Measurements from ENCODE around the gene MTMR4.

The MTMR4 gene

GRCh38 chr17:58532555-58532951 is 18.1 kb upstream of the MTMR4 start:
- no peaks in the 10 kb centered on the region for H3K9me3 Mint-ChIP-seq
- no peaks in the 10 kb centered on the region for H3K36me3 Mint-ChIP-seq
- peaks cover 4% of the 10 kb centered on the region for H3K4me1 Mint-ChIP-seq
- peaks cover 9% of the 10 kb centered on the region for H3K27me3 Mint-ChIP-seq
- ATAC-seq (ENCODE audit: low read depth): no peak
- DNase-seq (ENCODE audit: low spot score in 2 of 2): no peak
- H3K4me3 Mint-ChIP-seq: peak overlapping the region; percentile 66
- no peak overlapping the region for H3K27ac Mint-ChIP-seq

GRCh38 chr17:58531661-58532554 is 17.5 kb upstream of the MTMR4 start:
- H3K4me1 Mint-ChIP-seq: peaks cover 6% of the 10 kb centered on the region
- H3K9me3 Mint-ChIP-seq: no peaks in the 10 kb centered on the region
- H3K27me3 Mint-ChIP-seq: peaks cover 9% of the 10 kb centered on the region
- no peaks in the 10 kb centered on the region for H3K36me3 Mint-ChIP-seq
- DNase-seq (ENCODE audit: low spot score in 2 of 2) (peak; percentile 64), ATAC-seq (ENCODE audit: low read depth) (peak; percentile 94)
- no peak overlapping the region for H3K27ac Mint-ChIP-seq
- H3K4me3 Mint-ChIP-seq: peak overlapping the region; percentile 66

- no peak overlapping the region for H3K27ac Mint-ChIP-seq
- H3K4me1 Mint-ChIP-seq: peaks cover 8% of the 10 kb centered on the region
These were observed 16.7 kb upstream of the MTMR4 start for GRCh38 chr17:58531122-58531521.

GRCh38 chr17:58530655-58531054 is 16.2 kb upstream of the MTMR4 start:
- H3K9me3 Mint-ChIP-seq: no peaks in the 10 kb centered on the region
- no peaks in the 10 kb centered on the region for H3K36me3 Mint-ChIP-seq
- no peak for DNase-seq (ENCODE audit: low spot score in 2 of 2)
- peaks cover 9% of the 10 kb centered on the region for H3K27me3 Mint-ChIP-seq
- H3K4me1 Mint-ChIP-seq: peaks cover 8% of the 10 kb centered on the region
- H3K27ac Mint-ChIP-seq: no peak overlapping the region
- ATAC-seq (ENCODE audit: low read depth): no peak
- peak overlapping the region; percentile 61 for H3K4me3 Mint-ChIP-seq

More at GRCh38 chr17:58531122-58531521, 16.7 kb upstream of the MTMR4 start:
- peaks cover 9% of the 10 kb centered on the region for H3K27me3 Mint-ChIP-seq
- no peak for DNase-seq (ENCODE audit: low spot score in 2 of 2)
- no peaks in the 10 kb centered on the region for H3K9me3 Mint-ChIP-seq
- no peaks in the 10 kb centered on the region for H3K36me3 Mint-ChIP-seq
- ATAC-seq (ENCODE audit: low read depth): no peak
- H3K4me3 Mint-ChIP-seq: peak overlapping the region; percentile 61

- no peak overlapping the region for H3K4me3 Mint-ChIP-seq
- no peak for DNase-seq (ENCODE audit: low spot score in 2 of 2)
These were observed 14.8 kb upstream of the MTMR4 start for GRCh38 chr17:58529275-58529674.

GRCh38 chr17:58528443-58528842 is 14.0 kb upstream of the MTMR4 start:
- ATAC-seq (ENCODE audit: low read depth) (no peak), DNase-seq (ENCODE audit: low spot score in 2 of 2) (no peak)
- Mint-ChIP-seq H3K27me3 (peaks cover 5% of the 10 kb centered on the region), H3K4me1 (peaks cover 8% of the 10 kb centered on the region), H3K4me3 (no peak overlapping the region), H3K27ac (no peak overlapping the region), H3K9me3 (no peaks in the 10 kb centered on the region), H3K36me3 (no peaks in the 10 kb centered on the region)

More at GRCh38 chr17:58529275-58529674, 14.8 kb upstream of the MTMR4 start:
- Mint-ChIP-seq H3K36me3 (no peaks in the 10 kb centered on the region), H3K27me3 (peaks cover 5% of the 10 kb centered on the region), H3K9me3 (no peaks in the 10 kb centered on the region), H3K27ac (no peak overlapping the region), H3K4me1 (peaks cover 8% of the 10 kb centered on the region)
- no peak for ATAC-seq (ENCODE audit: low read depth)

GRCh38 chr17:58527949-58528348 is 13.5 kb upstream of the MTMR4 start:
- Mint-ChIP-seq H3K9me3 (no peaks in the 10 kb centered on the region), H3K27ac (no peak overlapping the region), H3K4me1 (peaks cover 8% of the 10 kb centered on the region), H3K36me3 (no peaks in the 10 kb centered on the region), H3K4me3 (no peak overlapping the region), H3K27me3 (peaks cover 2% of the 10 kb centered on the region)
- DNase-seq (ENCODE audit: low spot score in 2 of 2) (no peak), ATAC-seq (ENCODE audit: low read depth) (no peak)

- no peak for DNase-seq (ENCODE audit: low spot score in 2 of 2)
- no peaks in the 10 kb centered on the region for H3K36me3 Mint-ChIP-seq
- no peaks in the 10 kb centered on the region for H3K27me3 Mint-ChIP-seq
- peak overlapping the region; percentile 25 for H3K27ac Mint-ChIP-seq
- H3K4me3 Mint-ChIP-seq: no peak overlapping the region
- peaks cover 5% of the 10 kb centered on the region for H3K4me1 Mint-ChIP-seq
- H3K9me3 Mint-ChIP-seq: no peaks in the 10 kb centered on the region
- ATAC-seq (ENCODE audit: low read depth): no peak
These were observed 12.9 kb upstream of the MTMR4 start for GRCh38 chr17:58527306-58527705.

- Mint-ChIP-seq H3K27ac (no peak overlapping the region), H3K4me1 (peaks cover 7% of the 10 kb centered on the region), H3K9me3 (no peaks in the 10 kb centered on the region), H3K36me3 (no peaks in the 10 kb centered on the region), H3K27me3 (no peaks in the 10 kb centered on the region), H3K4me3 (no peak overlapping the region)
- no peak for DNase-seq (ENCODE audit: low spot score in 2 of 2)
- ATAC-seq (ENCODE audit: low read depth): no peak
These were observed 10.8 kb upstream of the MTMR4 start for GRCh38 chr17:58525239-58525638.

GRCh38 chr17:58521680-58522079 is 7.2 kb upstream of the MTMR4 start:
- H3K36me3 Mint-ChIP-seq: no peaks in the 10 kb centered on the region
- DNase-seq (ENCODE audit: low spot score in 2 of 2) (no peak), ATAC-seq (ENCODE audit: low read depth) (no peak)
- H3K4me3 Mint-ChIP-seq: no peak overlapping the region
- no peaks in the 10 kb centered on the region for H3K27me3 Mint-ChIP-seq
- peaks cover 8% of the 10 kb centered on the region for H3K4me1 Mint-ChIP-seq
- H3K9me3 Mint-ChIP-seq: no peaks in the 10 kb centered on the region
- no peak overlapping the region for H3K27ac Mint-ChIP-seq

GRCh38 chr17:58520843-58521430 is 6.5 kb upstream of the MTMR4 start:
- Mint-ChIP-seq H3K4me1 (peaks cover 16% of the 10 kb centered on the region), H3K9me3 (no peaks in the 10 kb centered on the region), H3K36me3 (no peaks in the 10 kb centered on the region), H3K27me3 (no peaks in the 10 kb centered on the region), H3K27ac (no peak overlapping the region), H3K4me3 (no peak overlapping the region)
- no peak for DNase-seq (ENCODE audit: low spot score in 2 of 2)
- ATAC-seq (ENCODE audit: low read depth): no peak

- Mint-ChIP-seq H3K36me3 (peaks cover under 1% of the 10 kb centered on the region), H3K27me3 (no peaks in the 10 kb centered on the region), H3K4me3 (peak overlapping the region; percentile 80), H3K9me3 (no peaks in the 10 kb centered on the region), H3K27ac (peak overlapping the region; percentile 74), H3K4me1 (peaks cover 28% of the 10 kb centered on the region)
- DNase-seq (ENCODE audit: low spot score in 2 of 2) (peak; percentile 92 to 99), ATAC-seq (ENCODE audit: low read depth) (peak; percentile 75)
These were observed 3.6 kb upstream of the MTMR4 start for GRCh38 chr17:58517928-58518609.

GRCh38 chr17:58517378-58517927 is 3.0 kb upstream of the MTMR4 start:
- no peak for ATAC-seq (ENCODE audit: low read depth)
- Mint-ChIP-seq H3K4me3 (peak overlapping the region; percentile 80), H3K9me3 (no peaks in the 10 kb centered on the region), H3K4me1 (peaks cover 32% of the 10 kb centered on the region), H3K36me3 (peaks cover 5% of the 10 kb centered on the region), H3K27ac (peak overlapping the region; percentile 74), H3K27me3 (no peaks in the 10 kb centered on the region)
- DNase-seq (ENCODE audit: low spot score in 2 of 2): no peak
